ENCODE results near the gene GPR141. TPM values are rescaled to one million over a fixed set of nuclear protein-coding genes. Genes with fewer than 3 reads are reported as not detected.
A peak's percentile ranks its signal among the peaks of the same experiment; 100 is the strongest.

The GPR141 gene
- polyA plus RNA-seq, 4 donors: 0.13 to 1.1 (median 0.44) TPM; not detected in 1

DNA sequence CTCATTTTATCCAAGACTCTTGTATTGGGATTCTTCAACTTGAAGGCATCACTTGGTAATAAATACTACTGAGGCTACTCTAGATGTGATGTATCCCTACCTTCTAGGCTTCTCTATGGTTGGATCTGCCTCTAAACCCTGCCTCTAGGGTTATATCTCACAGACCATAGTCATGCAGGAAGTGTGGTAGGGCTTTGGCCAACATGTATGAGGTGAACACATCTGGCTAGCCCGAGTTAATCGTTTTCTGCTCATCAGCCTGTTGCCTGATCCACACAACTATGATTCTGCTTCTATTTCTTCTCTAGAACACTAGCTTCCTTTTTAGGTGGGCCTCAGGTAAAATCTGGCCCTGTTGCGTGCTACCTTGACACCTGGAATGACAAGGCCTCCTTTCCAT is 86.2 kb downstream of the GPR141 start:
- H3K4me3 ChIP-seq (ENCODE audit: low read depth in 1 of 3, low read length in 3 of 3): no peak overlapping the region
- FAIRE-seq (no peak), DNase-seq (no peak)
- WGBS, 3 donors: 82 to 91% (median 86%) methylated on average over 3 of the region's 3 CpGs
- no peaks in the 10 kb centered on the region for H3K4me1 ChIP-seq (ENCODE audit: control insufficient read depth in 3 of 3, insufficient read depth in 2 of 3, low read depth in 1 of 3, low read length in 2 of 3)
- no peak overlapping the region for H3K27ac ChIP-seq (ENCODE audit: low read depth in 1 of 3, low read length in 2 of 3)
- no peaks in the 10 kb centered on the region for H3K9me3 ChIP-seq (ENCODE audit: control insufficient read depth in 2 of 2, insufficient read depth in 1 of 2, low read depth in 1 of 2, low read length in 1 of 2)
- H3K36me3 ChIP-seq (ENCODE audit: control insufficient read depth in 3 of 3, insufficient read depth in 2 of 3, low read depth in 1 of 3, low read length in 3 of 3): no peaks in the 10 kb centered on the region
- H3K27me3 ChIP-seq (ENCODE audit: control insufficient read depth in 3 of 3, insufficient read depth in 3 of 3, low read length in 3 of 3): no peaks in the 10 kb centered on the region

GRCh38 chr7:37770838-37771237 is 87.3 kb downstream of the GPR141 start:
- H3K4me1 ChIP-seq (ENCODE audit: control insufficient read depth in 3 of 3, insufficient read depth in 2 of 3, low read depth in 1 of 3, low read length in 2 of 3): no peaks in the 10 kb centered on the region
- H3K9me3 ChIP-seq (ENCODE audit: control insufficient read depth in 2 of 2, insufficient read depth in 1 of 2, low read depth in 1 of 2, low read length in 1 of 2): peaks cover 0 to under 1% of the 10 kb centered on the region in 2 donors
- no peaks in the 10 kb centered on the region for H3K36me3 ChIP-seq (ENCODE audit: control insufficient read depth in 3 of 3, insufficient read depth in 2 of 3, low read depth in 1 of 3, low read length in 3 of 3)
- DNase-seq (no peak), FAIRE-seq (no peak)
- 57 to 81% (median 64%) methylated on average over 6 of the region's 6 CpGs for WGBS, 3 donors
- H3K27me3 ChIP-seq (ENCODE audit: control insufficient read depth in 3 of 3, insufficient read depth in 3 of 3, low read length in 3 of 3): no peaks in the 10 kb centered on the region
- no peak overlapping the region for H3K4me3 ChIP-seq (ENCODE audit: low read depth in 1 of 3, low read length in 3 of 3)
- H3K27ac ChIP-seq (ENCODE audit: low read depth in 1 of 3, low read length in 2 of 3): no peak overlapping the region

- peaks cover 3 to 5% of the 10 kb centered on the region in 2 donors for H3K9me3 ChIP-seq (ENCODE audit: control insufficient read depth in 2 of 2, insufficient read depth in 1 of 2, low read depth in 1 of 2, low read length in 1 of 2)
- WGBS, 3 donors: 52 to 61% (median 61%) methylated on average over 3 of the region's 3 CpGs
- no peaks in the 10 kb centered on the region for H3K36me3 ChIP-seq (ENCODE audit: control insufficient read depth in 3 of 3, insufficient read depth in 2 of 3, low read depth in 1 of 3, low read length in 3 of 3)
- no peak for DNase-seq
- no peak overlapping the region for H3K4me3 ChIP-seq (ENCODE audit: low read depth in 1 of 3, low read length in 3 of 3)
- no peak overlapping the region for H3K27ac ChIP-seq (ENCODE audit: low read depth in 1 of 3, low read length in 2 of 3)
- no peak for FAIRE-seq
- no peaks in the 10 kb centered on the region for H3K27me3 ChIP-seq (ENCODE audit: control insufficient read depth in 3 of 3, insufficient read depth in 3 of 3, low read length in 3 of 3)
- H3K4me1 ChIP-seq (ENCODE audit: control insufficient read depth in 3 of 3, insufficient read depth in 2 of 3, low read depth in 1 of 3, low read length in 2 of 3): no peaks in the 10 kb centered on the region
Measured at GRCh38 chr7:37771342-37771741, 87.8 kb downstream of the GPR141 start.

DNA sequence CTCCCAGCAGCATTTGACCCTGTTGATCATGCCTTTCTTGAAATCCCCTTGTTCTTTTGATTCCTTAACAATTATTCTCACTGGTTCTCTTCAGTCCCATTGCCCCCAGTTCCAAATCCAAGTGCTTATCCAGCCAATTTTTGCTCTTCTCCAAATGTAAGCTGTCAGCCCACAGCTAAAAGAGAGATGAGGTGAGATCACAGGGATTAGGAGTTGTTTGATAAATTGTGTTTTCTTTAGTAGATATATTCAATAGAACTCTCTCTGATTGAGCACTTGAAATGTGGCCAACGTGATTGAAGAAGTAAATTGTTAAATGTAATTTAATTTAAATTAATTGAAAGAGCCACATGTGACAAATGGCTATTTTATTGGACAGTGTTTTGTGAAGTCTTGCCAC is 88.2 kb downstream of the GPR141 start:
- H3K4me1 ChIP-seq (ENCODE audit: control insufficient read depth in 3 of 3, insufficient read depth in 2 of 3, low read depth in 1 of 3, low read length in 2 of 3): no peaks in the 10 kb centered on the region
- no peaks in the 10 kb centered on the region for H3K36me3 ChIP-seq (ENCODE audit: control insufficient read depth in 3 of 3, insufficient read depth in 2 of 3, low read depth in 1 of 3, low read length in 3 of 3)
- whole genome bisulfite sequencing, 3 donors: 42 to 78% (median 78%) methylated on average over 1 of the region's 1 CpG
- H3K27me3 ChIP-seq (ENCODE audit: control insufficient read depth in 3 of 3, insufficient read depth in 3 of 3, low read length in 3 of 3): no peaks in the 10 kb centered on the region
- DNase-seq (no peak), FAIRE-seq (no peak)
- H3K9me3 ChIP-seq (ENCODE audit: control insufficient read depth in 2 of 2, insufficient read depth in 1 of 2, low read depth in 1 of 2, low read length in 1 of 2): peaks cover 3 to 5% of the 10 kb centered on the region in 2 donors
- H3K4me3 ChIP-seq (ENCODE audit: low read depth in 1 of 3, low read length in 3 of 3): no peak overlapping the region
- H3K27ac ChIP-seq (ENCODE audit: low read depth in 1 of 3, low read length in 2 of 3): no peak overlapping the region

DNA sequence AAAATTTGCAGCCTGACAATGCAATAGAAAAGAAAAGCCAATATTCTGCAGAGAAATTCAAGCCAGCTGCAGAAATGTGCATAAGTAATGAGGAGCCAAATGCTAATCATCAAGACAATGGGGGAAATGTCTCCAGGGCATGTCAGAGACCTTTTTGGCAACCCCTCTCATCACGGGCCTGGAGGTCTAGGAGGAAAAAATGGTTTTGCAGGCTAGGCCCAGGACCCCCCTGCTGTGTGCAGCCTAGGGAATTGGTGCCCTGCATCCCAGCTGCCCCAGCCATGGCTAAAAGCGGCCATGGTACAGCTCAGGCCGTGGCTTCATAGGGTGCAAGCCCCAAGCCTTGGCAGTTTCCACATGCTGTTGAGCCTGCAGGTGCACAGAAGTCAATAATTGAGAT is 92.4 kb downstream of the GPR141 start:
- Histone ChIP-seq H3K9me3 (ENCODE audit: control insufficient read depth in 2 of 2, insufficient read depth in 1 of 2, low read depth in 1 of 2, low read length in 1 of 2) (peaks cover 3 to 5% of the 10 kb centered on the region in 2 donors), H3K4me1 (ENCODE audit: control insufficient read depth in 3 of 3, insufficient read depth in 2 of 3, low read depth in 1 of 3, low read length in 2 of 3) (no peaks in the 10 kb centered on the region), H3K27me3 (ENCODE audit: control insufficient read depth in 3 of 3, insufficient read depth in 3 of 3, low read length in 3 of 3) (no peaks in the 10 kb centered on the region), H3K36me3 (ENCODE audit: control insufficient read depth in 3 of 3, insufficient read depth in 2 of 3, low read depth in 1 of 3, low read length in 3 of 3) (no peaks in the 10 kb centered on the region), H3K27ac (ENCODE audit: low read depth in 1 of 3, low read length in 2 of 3) (no peak overlapping the region), H3K4me3 (ENCODE audit: low read depth in 1 of 3, low read length in 3 of 3) (no peak overlapping the region)
- no peak for FAIRE-seq
- WGBS, 3 donors: 51 to 70% (median 61%) methylated on average over 3 of the region's 3 CpGs
- DNase-seq: no peak

DNA sequence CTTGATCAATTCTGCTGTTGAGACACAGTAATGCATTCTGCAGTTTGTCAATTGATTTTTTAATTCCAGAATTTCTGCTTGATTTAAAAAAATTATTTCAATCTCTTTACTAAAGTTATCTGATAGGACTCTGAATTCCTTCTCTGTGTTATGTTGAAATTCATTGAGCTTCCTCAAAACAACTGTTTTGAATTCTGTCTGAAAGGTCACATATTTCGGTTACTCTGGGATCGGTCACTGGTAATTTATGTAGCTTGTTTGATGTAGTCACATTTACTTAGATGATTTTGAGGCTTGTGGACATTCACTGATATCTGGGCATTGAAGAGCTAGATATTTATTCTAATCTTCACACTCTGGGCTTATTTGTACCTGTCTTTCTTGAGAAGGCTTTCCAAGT is 97.6 kb downstream of the GPR141 start:
- H3K27ac ChIP-seq (ENCODE audit: low read depth in 1 of 3, low read length in 2 of 3): no peak overlapping the region
- H3K4me3 ChIP-seq (ENCODE audit: low read depth in 1 of 3, low read length in 3 of 3): no peak overlapping the region
- H3K4me1 ChIP-seq (ENCODE audit: control insufficient read depth in 3 of 3, insufficient read depth in 2 of 3, low read depth in 1 of 3, low read length in 2 of 3): peaks cover 0 to 2% (median 0%) of the 10 kb centered on the region in 3 donors
- WGBS, 3 donors: 83 to 89% (median 85%) methylated on average over 2 of the region's 2 CpGs
- no peaks in the 10 kb centered on the region for H3K36me3 ChIP-seq (ENCODE audit: control insufficient read depth in 3 of 3, insufficient read depth in 2 of 3, low read depth in 1 of 3, low read length in 3 of 3)
- peaks cover under 1 to 4% of the 10 kb centered on the region in 2 donors for H3K9me3 ChIP-seq (ENCODE audit: control insufficient read depth in 2 of 2, insufficient read depth in 1 of 2, low read depth in 1 of 2, low read length in 1 of 2)
- no peak for DNase-seq
- no peak for FAIRE-seq
- no peaks in the 10 kb centered on the region for H3K27me3 ChIP-seq (ENCODE audit: control insufficient read depth in 3 of 3, insufficient read depth in 3 of 3, low read length in 3 of 3)

DNA sequence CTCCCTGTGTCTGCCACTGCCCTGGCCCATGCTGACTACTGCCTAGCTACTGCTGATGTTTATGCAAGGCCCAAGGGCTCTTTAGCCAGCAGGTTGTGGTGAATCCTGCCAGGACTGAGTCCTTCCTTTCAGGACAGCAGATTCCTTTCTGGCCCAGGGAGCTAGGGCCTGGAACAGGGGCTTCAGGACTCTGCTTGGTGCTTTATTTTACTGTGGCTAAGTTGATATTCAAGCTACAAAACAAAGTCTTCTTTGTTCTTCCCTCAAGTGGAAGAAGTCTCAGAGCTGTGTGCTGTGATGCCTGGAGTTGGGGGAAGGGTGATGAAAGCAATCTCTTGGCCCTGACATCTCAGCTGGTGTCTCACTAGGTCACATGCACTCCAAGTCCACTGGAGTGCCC is 98.6 kb downstream of the GPR141 start:
- no peak overlapping the region for H3K4me3 ChIP-seq (ENCODE audit: low read depth in 1 of 3, low read length in 3 of 3)
- H3K27ac ChIP-seq (ENCODE audit: low read depth in 1 of 3, low read length in 2 of 3): no peak overlapping the region
- no peak for DNase-seq
- no peaks in the 10 kb centered on the region for H3K36me3 ChIP-seq (ENCODE audit: control insufficient read depth in 3 of 3, insufficient read depth in 2 of 3, low read depth in 1 of 3, low read length in 3 of 3)
- H3K4me1 ChIP-seq (ENCODE audit: control insufficient read depth in 3 of 3, insufficient read depth in 2 of 3, low read depth in 1 of 3, low read length in 2 of 3): peaks cover 0 to 2% (median 0%) of the 10 kb centered on the region in 3 donors
- no peaks in the 10 kb centered on the region for H3K27me3 ChIP-seq (ENCODE audit: control insufficient read depth in 3 of 3, insufficient read depth in 3 of 3, low read length in 3 of 3)
- no peak for FAIRE-seq
- peaks cover 0 to 2% of the 10 kb centered on the region in 2 donors for H3K9me3 ChIP-seq (ENCODE audit: control insufficient read depth in 2 of 2, insufficient read depth in 1 of 2, low read depth in 1 of 2, low read length in 1 of 2)

DNA sequence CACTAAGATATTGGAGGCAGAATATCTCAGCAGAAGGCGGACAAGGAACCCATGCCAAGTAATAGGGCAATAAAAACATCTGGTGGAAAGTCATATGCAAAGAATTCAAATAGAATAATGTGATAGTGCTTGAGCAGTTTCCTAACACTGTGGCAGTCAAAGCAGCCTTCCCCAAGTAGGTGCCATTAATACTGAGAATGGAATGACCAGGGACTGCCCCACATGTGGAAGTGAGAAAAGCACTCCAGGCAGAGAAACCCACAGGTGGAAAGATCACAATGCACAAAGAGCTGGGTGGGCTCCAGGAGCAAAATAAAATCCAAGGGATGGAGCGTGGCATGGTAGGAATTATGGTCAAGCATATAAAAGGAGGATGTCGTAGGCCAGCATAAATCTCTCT is 100.4 kb downstream of the GPR141 start:
- DNase-seq (peak in 1 of 2 donors; percentile 36), FAIRE-seq (no peak)
- Histone ChIP-seq H3K4me1 (ENCODE audit: control insufficient read depth in 3 of 3, insufficient read depth in 2 of 3, low read depth in 1 of 3, low read length in 2 of 3) (peaks cover 0 to 2% (median 0%) of the 10 kb centered on the region in 3 donors), H3K4me3 (ENCODE audit: low read depth in 1 of 3, low read length in 3 of 3) (no peak overlapping the region), H3K27me3 (ENCODE audit: control insufficient read depth in 3 of 3, insufficient read depth in 3 of 3, low read length in 3 of 3) (no peaks in the 10 kb centered on the region), H3K36me3 (ENCODE audit: control insufficient read depth in 3 of 3, insufficient read depth in 2 of 3, low read depth in 1 of 3, low read length in 3 of 3) (no peaks in the 10 kb centered on the region), H3K9me3 (ENCODE audit: control insufficient read depth in 2 of 2, insufficient read depth in 1 of 2, low read depth in 1 of 2, low read length in 1 of 2) (peaks cover 0 to 2% of the 10 kb centered on the region in 2 donors), H3K27ac (ENCODE audit: low read depth in 1 of 3, low read length in 2 of 3) (no peak overlapping the region)
- 27 to 60% (median 43%) methylated on average over 3 of the region's 3 CpGs for WGBS, 3 donors

DNA sequence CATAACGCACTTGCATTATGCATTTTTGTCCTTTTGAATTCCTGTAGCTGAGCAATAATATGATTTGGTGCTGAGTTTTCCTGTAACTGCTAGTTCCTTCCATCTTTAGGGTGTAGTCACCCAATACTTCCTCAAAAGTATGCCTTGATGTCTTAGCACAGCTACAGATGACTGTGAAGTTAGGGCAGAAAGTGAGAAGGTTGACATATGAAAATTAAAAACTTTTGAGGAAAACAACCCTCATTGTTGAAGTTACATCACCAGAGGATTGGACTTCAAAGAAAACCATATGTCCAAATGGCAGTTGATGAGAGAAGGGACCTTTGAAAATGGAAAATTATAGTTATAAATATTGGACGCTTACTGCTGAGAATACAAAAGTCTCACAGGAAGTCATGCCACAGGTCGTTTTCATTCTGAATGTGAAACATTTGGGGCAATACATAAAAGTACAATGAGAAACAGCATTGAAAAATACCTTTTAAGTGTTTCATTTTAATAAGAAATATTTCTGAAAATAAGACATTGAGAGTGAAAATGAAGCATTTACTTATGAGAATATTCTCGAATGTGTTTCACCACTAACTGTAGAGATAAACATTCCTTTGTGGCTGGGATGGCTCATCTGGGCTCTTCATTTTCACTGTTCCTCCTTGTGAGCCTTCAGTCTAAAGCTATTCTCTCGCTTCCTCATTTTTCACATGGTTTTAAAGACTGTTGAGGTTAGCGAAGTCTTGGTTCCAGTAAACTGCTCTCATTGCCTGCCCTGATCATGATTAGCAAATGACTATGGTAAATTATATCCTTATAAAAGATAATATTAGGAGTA is 103.4 kb downstream of the GPR141 start:
- Histone ChIP-seq H3K27me3 (ENCODE audit: control insufficient read depth in 3 of 3, insufficient read depth in 3 of 3, low read length in 3 of 3) (no peaks in the 10 kb centered on the region), H3K4me3 (ENCODE audit: low read depth in 1 of 3, low read length in 3 of 3) (no peak overlapping the region), H3K9me3 (ENCODE audit: control insufficient read depth in 2 of 2, insufficient read depth in 1 of 2, low read depth in 1 of 2, low read length in 1 of 2) (peaks cover 0 to 2% of the 10 kb centered on the region in 2 donors), H3K4me1 (ENCODE audit: control insufficient read depth in 3 of 3, insufficient read depth in 2 of 3, low read depth in 1 of 3, low read length in 2 of 3) (peaks cover 0 to 2% (median 0%) of the 10 kb centered on the region in 3 donors), H3K27ac (ENCODE audit: low read depth in 1 of 3, low read length in 2 of 3) (no peak overlapping the region), H3K36me3 (ENCODE audit: control insufficient read depth in 3 of 3, insufficient read depth in 2 of 3, low read depth in 1 of 3, low read length in 3 of 3) (no peaks in the 10 kb centered on the region)
- no peak for DNase-seq
- WGBS, 3 donors: 59 to 69% (median 63%) methylated on average over 6 of the region's 6 CpGs
- FAIRE-seq: no peak

Data from small intestine (tissue), 7 donors.